ENCODE data around the gene GABRB1. TPM values are rescaled to one million over a fixed set of nuclear protein-coding genes. Genes with fewer than 3 reads are reported as not detected.

The GABRB1 gene
- total RNA-seq, 6 experiments from 2014 or later = 0.43 TPM; not detected in 5

DNA sequence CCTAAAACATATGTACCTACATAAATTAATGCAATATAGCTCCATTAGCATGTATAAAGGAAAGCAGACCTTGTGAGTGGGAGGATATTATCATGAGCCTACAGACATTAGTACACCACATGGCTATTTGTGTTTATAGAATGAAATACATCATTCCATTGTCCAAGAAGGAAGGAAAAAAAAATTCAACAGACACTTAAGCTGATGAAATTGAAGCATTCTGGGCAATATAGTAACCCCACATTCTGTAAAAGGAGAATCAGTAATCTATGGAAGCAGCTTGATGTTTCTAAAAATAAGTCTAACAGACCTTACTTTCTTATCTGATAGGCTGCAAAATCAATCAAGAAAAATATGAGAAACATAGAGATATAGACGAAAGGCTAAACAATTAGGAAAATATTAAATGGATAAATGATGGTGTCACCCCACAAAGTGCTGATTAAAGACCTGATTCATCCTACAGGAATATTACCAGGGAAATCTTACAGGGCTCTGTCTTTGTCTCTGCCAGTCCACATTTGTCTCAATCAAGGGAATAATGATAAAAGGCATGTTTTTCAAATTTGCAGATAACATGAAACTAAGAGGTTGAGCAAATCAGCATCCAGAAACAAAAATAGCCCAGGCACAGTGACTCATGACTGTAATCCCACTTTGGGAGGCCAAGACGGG is 355.3 kb downstream of the GABRB1 start:
- no peaks in the 10 kb centered on the region for H3K4me1 ChIP-seq
- TF ChIP-seq CTCF (IDR thresholded peaks at IDR 0.05) = no peak
- no peak for TF ChIP-seq POLR2A (IDR thresholded peaks at IDR 0.05)
- H3K9me3 ChIP-seq = no peaks in the 10 kb centered on the region
- H3K4me3 ChIP-seq = no peak overlapping the region
- no peak overlapping the region for H3K27ac ChIP-seq
- no peaks in the 10 kb centered on the region for H3K27me3 ChIP-seq
- H3K36me3 ChIP-seq = no peaks in the 10 kb centered on the region
- WGBS (ENCODE audit: insufficient coverage, low coverage, low lambda C conversion rate, missing lambda C conversion rate) = 42% methylated on average over 2 of the region's 2 CpGs
- intact Hi-C loops (cut with DNase I) = no loop called here
- ATAC-seq (no peak), DNase-seq (no peak)

DNA sequence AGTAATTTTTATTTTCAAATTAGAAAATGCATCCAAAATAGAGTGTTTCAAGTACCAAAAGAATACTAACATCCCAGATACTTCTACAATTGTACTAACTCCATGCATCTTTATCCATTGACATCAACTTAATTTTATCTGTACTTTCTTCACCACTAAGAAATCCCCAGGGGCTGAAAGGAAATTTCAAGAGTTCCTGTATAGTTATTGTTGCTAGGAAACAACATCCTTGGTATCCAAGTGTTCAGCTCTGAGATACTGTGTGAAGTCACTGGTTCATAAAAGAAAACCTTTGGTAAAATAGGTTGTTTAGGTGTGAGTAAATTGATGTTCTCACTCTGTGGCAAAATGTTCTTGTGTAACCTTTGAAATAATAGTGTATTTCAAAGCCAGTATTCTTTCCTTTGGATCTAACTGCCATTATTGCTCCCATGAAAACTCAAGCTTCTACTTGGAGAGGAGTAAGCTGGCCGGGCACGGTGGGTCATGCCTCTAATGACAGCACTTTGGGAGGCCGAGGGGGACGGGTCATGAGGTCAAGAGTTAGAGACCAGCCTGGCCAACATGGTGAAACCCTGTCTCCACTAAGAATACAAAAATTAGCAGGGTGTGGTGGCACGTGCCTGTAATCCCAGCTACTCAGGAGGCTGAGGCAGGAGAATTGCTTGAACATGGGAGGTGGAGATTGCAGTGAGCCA is 359.2 kb downstream of the GABRB1 start:
- DNase-seq = no peak
- TF ChIP-seq POLR2A (IDR thresholded peaks at IDR 0.05) = no peak
- no peak for TF ChIP-seq CTCF (IDR thresholded peaks at IDR 0.05)
- Histone ChIP-seq H3K4me1 (no peaks in the 10 kb centered on the region), H3K9me3 (no peaks in the 10 kb centered on the region), H3K4me3 (no peak overlapping the region), H3K36me3 (no peaks in the 10 kb centered on the region), H3K27ac (no peak overlapping the region), H3K27me3 (no peaks in the 10 kb centered on the region)
- no peak for ATAC-seq
- 68% methylated on average over 5 of the region's 5 CpGs for WGBS (ENCODE audit: insufficient coverage, low coverage, low lambda C conversion rate, missing lambda C conversion rate)
- intact Hi-C loops (cut with DNase I) = no loop called here

- 78% methylated on average over 3 of the region's 3 CpGs for WGBS (ENCODE audit: insufficient coverage, low coverage, low lambda C conversion rate, missing lambda C conversion rate)
- Histone ChIP-seq H3K27me3 (no peaks in the 10 kb centered on the region), H3K36me3 (no peaks in the 10 kb centered on the region), H3K4me1 (no peaks in the 10 kb centered on the region), H3K4me3 (no peak overlapping the region), H3K9me3 (no peaks in the 10 kb centered on the region), H3K27ac (no peak overlapping the region)
- no peak for DNase-seq
- no peak for ATAC-seq
- intact Hi-C loops (cut with DNase I) = no loop called here
- no peak for TF ChIP-seq CTCF (IDR thresholded peaks at IDR 0.05)
- TF ChIP-seq POLR2A (IDR thresholded peaks at IDR 0.05) = no peak
Measured at GRCh38 chr4:47391256-47391655, 359.9 kb downstream of the GABRB1 start.

DNA sequence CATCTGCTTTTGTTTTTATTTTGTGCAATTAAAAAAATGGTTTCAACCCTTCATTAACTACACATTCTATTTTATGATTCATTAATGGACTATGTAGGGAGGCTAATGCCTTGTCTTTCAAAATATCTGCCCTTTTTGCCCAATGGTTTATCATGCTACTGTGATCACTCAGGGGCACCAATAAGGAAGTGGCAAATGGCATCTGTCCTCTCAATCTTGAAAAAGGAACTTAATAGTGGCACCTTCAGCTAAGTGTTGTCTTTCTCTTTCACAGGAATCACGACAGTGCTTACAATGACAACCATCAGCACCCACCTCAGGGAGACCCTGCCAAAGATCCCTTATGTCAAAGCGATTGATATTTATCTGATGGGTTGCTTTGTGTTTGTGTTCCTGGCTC is 375.0 kb downstream of the GABRB1 start:
- no peak for ATAC-seq
- DNase-seq = no peak
- Histone ChIP-seq H3K27ac (no peak overlapping the region), H3K4me1 (no peaks in the 10 kb centered on the region), H3K4me3 (no peak overlapping the region), H3K36me3 (no peaks in the 10 kb centered on the region), H3K9me3 (no peaks in the 10 kb centered on the region), H3K27me3 (no peaks in the 10 kb centered on the region)
- no peak for TF ChIP-seq CTCF (IDR thresholded peaks at IDR 0.05)
- no peak for TF ChIP-seq POLR2A (IDR thresholded peaks at IDR 0.05)
- WGBS (ENCODE audit: insufficient coverage, low coverage, low lambda C conversion rate, missing lambda C conversion rate) = 41% methylated on average over 2 of the region's 2 CpGs
- intact Hi-C loops (cut with DNase I) = no loop called here

All from right lobe of liver (tissue), 6 donors.